GM12891 (cell line): ENCODE measurements around the gene C1QTNF8.

Experiments
- PAX5 ChIP-seq: IDR thresholded peaks from 2 replicates; pipeline ENCODE4 v1.6.1; 2011; ENCODE audit warnings: low read length, moderate library complexity, mild to moderate bottlenecking; ENCODE audit not compliant: insufficient read depth, severe bottlenecking
- POLR2A ChIP-seq: IDR thresholded peaks from 2 replicates; pipeline ENCODE4 v1.6.1; 2011; ENCODE audit warnings: low read depth, low read length, control low read depth
- POLR2AphosphoS5 ChIP-seq: IDR thresholded peaks from 2 replicates; pipeline ENCODE4 v1.6.1; 2011; ENCODE audit warnings: low read depth, low read length, control low read depth
- POU2F2 ChIP-seq: IDR thresholded peaks from 2 replicates; pipeline ENCODE4 v1.6.1; 2011; ENCODE audit warnings: low read depth, mild to moderate bottlenecking, control low read depth, low read length, moderate library complexity
- TAF1 ChIP-seq: IDR thresholded peaks from 2 replicates; pipeline ENCODE4 v1.6.1; 2011; ENCODE audit warnings: low read depth, low read length, control low read depth

GRCh38 chr16:1101573-1102332 is 5.7 kb upstream of the C1QTNF8 start:
- no peak for TF ChIP-seq POLR2A
- no peak for TF ChIP-seq TAF1
- no peak for TF ChIP-seq POLR2AphosphoS5
- TF ChIP-seq PAX5, result no peak
- no peak for TF ChIP-seq POU2F2
